Activated CD8-positive, alpha-beta memory T cell treated with anti-CD3 and anti-CD28 coated beads, Interleukin-2, amount 50 U/mL, for 48 hours (primary cell): Measurements from ENCODE around the gene GBX1.

Experiments used
- DNase-seq: peaks from one replicate; pipeline ENCODE4 v3.0.0-alpha.2; 2020

GBX1 gene

DNA sequence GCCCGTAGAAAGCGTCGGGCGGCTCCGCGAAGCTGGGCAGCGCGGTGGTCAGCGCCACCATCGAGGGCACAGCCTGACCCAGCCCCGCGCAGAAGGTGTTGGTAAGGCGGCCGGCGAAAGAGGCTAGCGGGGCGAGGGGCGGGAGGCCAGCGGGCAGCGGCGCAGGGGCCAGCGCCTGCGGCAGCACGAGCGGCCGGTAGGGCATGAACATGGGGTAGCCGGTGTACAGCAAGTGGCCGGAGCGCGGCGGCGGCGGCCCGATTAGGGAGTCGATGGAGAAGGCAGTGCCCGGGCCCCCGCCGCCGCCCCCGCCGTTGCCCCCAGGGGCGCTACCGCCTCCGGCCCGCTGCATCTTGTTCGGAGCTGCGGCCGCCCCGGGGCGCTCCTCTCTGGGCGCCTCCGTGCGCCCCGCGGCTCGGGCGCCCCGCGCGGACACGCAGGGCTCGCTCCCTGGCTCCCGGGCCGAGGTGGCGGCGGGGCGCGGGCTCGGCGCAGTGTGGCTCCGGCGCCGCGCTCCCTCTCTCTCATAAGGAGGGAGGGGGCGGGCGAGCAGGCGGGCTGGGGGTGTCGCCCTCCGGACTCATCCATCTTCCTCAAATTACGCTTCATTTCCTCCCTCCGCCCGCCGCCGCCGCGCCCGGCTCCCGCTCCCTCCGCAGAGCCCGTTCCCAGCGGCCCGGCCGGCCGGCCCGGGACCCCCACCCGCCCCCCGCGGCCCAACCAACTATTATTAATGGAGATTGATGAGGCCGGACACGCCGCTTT, at the start of gene GBX1:
Gene GBX1 (minus strand): TSS at position 498 of the 765 bp plus-strand sequence. CDS start 146 bp downstream, at position 352.
- DNase-seq, result peak; percentile 56

DNA sequence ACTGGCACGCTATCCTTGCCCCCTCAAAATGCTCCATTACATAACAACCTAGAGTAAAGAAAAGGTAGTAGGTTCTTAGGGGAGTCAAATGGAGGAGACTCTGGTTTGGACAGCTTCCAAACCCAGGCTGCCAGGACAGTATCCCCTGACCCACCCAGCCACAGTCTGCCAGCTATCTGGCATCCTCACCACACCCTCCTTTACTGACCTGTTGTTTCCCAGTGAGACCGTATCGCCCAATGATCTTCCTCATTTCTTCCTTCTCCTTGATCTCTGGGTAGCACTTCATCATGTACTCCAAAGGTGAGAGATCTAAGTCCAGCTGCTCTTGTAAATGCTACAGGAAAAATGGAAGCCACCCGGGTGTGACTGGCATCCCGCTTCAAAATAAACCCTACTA, 47.9 kb upstream of the GBX1 start:
- no peak for DNase-seq

- DNase-seq, result no peak
Observed at GRCh38 chr7:151213826-151214225, 46.3 kb upstream of the GBX1 start.

DNA sequence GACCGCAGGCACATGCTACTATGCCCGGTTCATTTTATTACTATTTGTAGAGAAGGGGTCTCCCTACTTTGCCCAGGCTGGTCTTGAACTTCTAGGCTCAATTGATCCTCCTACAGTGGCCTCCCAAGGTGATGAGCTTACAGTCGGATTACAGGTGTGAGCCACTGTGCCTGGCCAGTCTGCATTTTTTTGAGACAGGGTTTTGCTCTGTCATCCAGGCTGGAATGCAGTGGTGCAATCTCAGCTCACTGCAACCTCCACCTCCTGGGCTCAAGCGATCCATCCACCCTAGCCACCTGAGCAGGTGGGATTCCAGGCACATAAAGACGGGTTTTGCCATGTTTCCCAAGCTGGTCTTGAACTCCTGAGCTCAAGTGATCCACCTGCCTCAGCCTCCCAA, 45.1 kb upstream of the GBX1 start:
- DNase-seq, result no peak

DNA sequence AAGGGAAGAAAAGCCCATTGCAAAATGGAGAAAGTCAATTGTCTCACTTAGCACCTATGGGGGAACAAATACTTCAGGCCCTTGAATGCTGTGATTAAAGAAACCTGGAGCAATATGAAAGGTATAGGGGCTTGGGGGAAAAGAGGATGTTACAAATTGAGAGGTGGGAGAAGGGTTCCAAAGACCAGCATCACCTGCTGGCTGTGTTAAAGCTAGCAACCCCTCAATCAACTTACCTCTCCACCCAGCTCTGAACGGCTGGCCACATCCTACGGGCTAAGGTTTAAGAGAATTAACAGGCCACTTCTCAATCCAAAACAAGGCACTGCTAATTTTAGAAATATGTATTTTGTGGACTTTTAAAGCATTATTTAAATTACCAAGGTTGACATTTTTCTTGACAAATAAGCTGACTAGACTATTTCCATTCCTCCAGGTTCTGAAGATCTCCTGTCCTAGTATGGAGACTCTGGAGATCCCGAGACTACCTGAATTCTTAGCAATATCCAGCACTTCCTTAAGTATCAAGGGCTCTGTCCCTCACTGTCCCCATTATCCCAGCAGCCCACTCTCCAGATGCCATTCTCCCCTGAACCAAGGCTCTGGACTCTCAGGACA, 43.8 kb upstream of the GBX1 start:
- no peak for DNase-seq

DNA sequence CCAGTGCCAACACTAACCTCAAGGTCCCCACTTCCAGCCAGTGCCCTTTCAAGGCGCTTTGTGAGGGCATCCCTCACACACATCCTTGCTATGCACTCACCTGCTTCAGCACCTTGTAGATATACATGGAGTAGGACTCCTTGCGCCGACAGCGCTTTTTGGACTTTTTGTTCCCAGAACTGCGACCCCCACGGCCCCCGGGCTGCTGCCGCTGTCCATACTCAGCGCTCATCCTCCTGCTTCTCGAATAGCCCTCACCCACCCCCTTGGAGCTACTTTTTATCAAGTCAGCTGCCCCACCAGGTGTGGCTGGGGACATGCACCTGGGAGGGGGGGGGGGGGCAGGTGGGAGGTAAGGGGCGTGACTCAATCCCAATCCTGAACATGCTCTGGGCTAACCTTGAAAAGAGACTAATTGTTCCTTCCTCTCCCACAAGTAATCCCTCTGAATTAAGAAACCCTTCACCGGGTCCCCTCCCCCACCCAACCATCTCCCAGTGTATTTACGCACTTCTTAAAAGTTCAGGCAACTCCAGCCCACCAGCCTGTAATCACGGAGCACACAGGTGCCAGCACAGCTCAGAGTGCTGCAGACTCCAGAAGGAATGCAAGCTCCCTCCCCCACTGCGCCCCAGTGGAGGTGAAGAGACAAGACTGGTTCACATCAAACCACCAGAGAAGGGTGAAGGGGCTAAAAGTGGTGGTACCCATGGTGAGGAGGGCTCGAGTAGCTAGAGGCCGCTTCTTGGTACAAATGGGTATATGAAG, 42.8 kb upstream of the GBX1 start, which contains the start of gene H2BK1:
Gene H2BK1 (minus strand): TSS at position 402 of the 768 bp plus-strand sequence. CDS start 170 bp downstream, at position 232.
- no peak for DNase-seq

GRCh38 chr7:151209588-151209987, 42.1 kb upstream of the GBX1 start:
- no peak for DNase-seq

DNA sequence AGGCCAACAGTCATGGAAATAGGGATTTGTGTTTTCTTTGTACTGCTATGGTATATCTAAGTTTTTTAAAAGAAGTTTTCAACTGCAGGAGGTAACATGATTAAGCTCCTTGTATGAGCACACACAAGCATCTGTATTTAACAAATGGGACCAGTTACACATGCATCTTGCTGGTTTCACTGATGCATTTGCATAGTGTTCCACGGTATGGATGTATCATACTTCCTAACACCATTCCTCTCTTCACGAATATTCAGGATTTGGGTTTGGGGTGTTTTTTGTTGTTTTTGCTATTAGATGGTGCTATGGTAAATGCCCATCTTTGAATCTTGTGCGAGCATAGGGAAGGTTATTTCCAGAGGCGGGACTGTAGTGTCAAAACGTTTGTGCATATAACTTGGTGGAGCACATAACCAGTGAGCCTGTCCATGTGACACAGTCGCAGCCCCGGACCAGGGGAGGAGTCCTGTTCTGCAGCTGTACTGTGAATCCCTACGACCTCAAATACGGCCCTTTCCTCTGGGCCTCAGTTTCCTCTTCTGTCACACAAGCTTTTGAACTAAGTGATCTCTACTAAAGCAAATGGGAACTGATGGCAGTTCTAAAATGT, 40.9 kb upstream of the GBX1 start:
- DNase-seq, result no peak

GRCh38 chr7:151207804-151208203, 40.3 kb upstream of the GBX1 start:
- no peak for DNase-seq

DNA sequence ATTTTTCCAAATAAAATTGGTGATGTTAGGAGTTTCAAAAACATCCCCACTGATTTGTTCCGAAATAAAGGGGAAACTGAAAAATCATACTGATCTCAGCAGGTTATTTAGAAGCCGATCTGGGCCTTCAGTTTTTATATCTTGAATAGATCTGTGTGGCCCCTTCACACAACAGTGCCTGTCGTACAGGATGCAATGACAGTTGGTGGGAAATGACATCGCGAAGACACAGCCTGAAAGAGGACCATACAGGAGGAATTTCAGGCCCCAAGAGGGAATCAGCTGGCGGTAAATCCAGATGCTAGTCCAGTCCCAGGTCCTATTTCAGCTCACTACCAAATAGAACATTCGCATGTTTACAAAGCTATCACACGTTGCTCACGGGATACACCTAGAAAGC, 39.8 kb upstream of the GBX1 start:
- DNase-seq, result no peak

DNA sequence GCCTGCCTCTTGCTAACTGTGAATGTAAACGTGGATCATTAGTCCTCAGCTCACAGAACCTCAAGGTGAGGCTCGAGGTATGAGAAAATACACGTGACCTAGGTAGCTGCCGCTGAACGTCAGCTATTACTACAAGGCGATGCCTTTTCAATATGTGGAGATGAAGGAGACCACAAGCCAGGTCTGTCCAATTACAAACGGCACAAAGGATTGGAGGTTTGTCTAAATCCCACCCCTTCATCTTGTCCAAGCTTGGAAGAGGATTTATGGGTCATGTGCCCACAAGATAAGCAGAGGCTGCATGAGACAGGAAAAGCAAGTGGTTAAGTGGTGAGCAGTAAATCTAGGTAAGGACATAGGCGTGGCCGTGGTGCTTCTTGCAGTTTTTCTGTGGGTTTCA, 39.4 kb upstream of the GBX1 start:
- DNase-seq, result no peak

DNA sequence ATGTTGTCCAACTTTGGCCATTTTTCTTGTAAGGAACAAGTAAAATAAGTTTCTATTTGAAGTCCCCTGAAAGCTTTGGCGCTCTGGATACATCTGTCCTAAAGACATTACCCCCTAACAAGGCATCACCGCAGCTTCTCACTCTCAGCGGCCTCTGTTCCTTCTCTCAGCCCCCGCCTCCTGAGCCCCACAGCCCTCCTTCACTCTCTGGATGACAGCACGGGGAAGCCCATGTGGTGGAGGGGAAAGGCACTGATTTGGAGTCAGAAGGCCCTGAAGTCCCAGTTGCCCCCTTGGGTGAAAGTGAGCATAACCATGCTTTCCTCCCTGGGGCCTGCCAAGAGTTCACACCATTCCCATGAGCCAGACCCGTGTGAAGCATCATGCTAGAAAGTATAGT, 38.2 kb upstream of the GBX1 start:
- DNase-seq, result no peak

DNA sequence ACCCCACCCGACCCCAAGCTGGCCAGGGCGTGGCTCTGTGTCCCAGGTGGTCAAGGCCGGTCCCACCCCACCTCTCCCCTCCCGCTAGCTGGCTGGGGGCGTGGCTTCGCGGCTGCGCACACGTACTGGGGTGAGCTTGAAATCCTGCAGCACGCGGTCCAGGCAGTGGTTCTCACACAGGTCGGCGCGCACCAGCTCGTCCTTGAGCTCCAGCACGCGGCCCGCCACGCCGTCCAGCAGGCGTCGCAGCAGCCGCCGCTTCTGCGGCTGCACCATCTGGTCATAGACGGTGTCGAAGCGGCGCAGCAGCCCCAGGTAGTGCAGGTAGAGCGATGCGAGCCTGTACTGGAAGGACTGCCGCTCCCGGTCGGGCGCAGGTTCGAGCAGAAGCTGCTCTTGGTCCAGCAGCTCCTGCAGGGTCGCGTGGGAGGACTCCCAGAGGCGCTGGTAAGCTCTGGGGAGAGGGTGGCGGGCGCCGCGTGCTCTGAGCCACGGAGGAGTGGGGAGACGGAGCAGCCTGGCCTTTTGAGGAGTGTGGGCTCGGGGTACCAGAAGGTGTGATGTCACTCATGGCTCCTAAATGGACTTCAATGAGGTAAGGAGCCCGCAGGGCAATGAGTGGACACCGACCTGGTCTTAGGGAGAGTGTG, 37.0 kb upstream of the GBX1 start:
- no peak for DNase-seq

DNA sequence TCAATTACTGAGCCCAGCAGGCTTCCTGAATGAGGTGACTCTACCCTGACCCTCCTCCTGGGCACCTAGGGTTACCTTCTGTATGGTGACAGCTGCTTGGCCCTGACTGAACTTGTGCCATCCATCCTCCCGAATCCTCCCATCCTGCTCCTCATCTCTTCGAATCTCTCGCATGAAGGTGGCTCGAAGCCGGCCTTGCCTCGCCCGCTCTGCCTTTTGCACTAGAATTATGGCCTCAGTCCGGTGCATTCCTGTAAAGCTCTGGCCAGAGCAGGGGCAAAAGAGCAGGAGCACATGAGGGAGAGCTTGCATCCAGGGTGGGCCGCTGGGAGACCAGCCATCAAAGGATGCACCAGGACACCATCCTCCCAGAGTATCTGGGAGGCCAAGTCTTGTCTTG, 35.3 kb upstream of the GBX1 start:
- DNase-seq, result no peak

DNA sequence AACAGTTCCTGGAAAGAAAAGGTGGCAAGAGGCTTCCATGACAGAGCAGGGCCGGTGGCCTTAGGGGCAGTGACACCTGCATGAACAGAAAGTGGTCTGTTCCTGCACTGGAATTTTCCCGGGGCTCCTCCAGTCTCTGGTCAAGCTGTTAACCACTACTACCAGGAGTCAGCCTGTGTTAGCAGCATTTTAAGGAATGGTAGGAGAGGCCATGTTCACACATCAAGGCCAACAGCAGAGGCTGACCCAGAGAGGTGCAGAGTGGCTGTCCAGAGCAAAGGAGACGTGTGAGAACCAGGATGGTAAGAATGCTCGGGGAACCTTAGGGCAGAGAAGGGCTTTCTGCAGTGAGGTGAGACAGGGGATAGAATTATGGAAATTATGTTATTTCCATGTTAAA, 34.3 kb upstream of the GBX1 start:
- no peak for DNase-seq

DNA sequence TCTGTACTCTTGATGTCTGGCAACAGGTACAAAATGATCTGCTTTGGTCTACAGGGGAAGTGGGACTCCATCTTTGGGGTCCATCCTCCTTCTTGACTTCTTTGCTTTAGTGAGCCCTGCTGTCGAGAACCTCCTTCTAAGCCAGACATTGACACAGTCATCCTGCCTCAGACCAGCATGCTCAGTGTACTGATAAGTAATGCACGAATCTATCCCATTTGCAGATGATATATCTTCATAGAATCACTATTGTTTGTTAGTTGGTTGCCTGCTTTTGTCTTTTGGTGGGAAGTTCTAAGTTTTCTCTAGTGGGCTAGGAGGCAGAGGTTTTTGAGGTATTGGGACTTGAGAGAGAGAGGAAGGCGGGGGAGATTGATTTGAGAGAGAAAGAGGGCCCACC, 33.9 kb upstream of the GBX1 start:
- no peak for DNase-seq

DNA sequence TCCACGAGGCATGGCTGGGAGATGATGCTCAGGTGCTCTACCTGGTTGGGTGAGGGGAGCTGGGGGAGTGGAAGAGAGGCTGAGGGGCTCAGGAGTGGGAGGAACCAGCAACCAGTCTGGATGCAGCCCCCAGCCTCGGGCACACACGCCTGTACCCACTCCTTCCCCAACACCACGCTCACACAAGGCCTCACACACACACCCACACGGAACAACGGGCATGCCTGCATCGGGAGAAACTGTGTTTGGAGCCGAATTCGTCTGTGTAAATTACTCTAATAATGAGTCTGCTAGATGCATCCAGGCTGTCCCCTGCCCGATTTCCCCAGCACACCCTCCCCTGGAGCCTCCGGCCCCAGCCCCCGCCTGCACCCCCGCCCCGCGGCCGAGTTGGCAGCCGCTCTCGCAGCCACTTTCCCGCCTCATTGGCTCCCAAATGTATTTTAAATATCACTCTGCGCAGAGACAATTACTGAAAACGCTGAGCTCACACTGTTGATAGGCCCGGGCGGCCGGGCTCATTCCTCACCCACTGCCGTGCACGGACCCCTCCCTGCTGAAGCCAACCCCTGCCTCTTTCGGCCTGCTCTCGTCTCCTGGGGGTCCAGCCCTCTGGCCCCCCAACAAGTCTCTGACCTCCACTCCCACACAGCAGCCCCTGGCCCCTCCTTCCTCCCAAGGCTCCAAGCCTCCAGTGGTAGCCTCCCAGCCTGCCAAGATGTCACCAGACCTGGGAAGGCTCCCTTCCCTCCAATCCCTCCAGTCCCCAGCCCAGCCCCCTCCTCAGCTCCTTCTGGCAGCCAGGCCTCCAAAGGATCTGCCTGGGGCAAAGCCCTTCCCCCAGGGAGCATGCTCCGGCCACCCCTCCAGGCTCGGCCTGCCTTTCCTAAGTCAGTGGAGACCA, 31.7 kb upstream of the GBX1 start:
- no peak for DNase-seq

GRCh38 chr7:151197932-151198331, 30.4 kb upstream of the GBX1 start:
- DNase-seq, result no peak

DNA sequence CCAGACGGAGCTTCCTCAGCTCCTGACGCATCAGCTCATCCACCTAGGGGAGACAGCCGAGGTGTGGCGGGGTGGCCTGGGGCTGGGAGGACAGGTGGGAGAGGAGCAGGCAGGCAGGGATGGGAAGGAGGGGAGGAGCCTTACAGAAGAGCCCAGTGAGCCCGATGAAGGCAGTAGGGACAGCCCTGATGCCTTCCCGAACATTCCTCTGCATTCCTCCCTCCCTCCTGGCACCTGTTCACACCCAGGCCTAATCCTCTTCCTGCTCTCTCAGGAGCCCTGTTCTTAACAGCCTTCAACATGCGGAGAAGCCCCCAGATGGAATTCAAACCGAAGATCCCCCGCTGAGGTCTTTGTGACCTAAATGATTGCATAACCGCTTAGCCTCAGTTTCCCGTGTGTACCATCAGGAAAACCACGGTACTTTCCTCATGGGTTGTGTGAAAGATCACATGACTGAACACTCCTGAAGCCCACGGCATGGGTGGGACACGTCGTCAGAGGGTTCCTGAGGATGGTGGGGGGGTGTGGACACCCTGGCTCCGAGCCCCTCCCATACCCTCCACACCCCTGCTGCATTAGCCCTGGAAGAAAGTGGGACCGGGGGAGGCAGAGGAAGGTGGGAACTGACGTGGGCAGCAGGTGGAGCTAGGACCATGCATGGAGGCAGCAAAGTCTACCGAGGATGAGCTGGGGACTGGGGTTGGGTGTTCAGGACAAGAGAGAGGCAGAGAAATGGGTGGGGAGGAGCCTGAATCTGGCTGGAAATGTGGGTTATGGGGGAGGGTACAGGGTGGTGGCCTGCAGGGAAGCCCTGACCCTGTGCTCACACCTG, 28.3 kb upstream of the GBX1 start:
- DNase-seq, result no peak

GRCh38 chr7:151194188-151194587, 26.7 kb upstream of the GBX1 start:
- DNase-seq, result no peak
